Astrocyte (in vitro differentiated cells and primary cell): ENCODE data around the gene DCAF6. TPM values are rescaled to one million over a fixed set of nuclear protein-coding genes. Genes with fewer than 3 reads are reported as not detected.
"Not testable (repeated sequence)": the region's sequence is repeated elsewhere in the genome, so short reads cannot be mapped to it uniquely, and the experiment has no call there.

Source experiments
- DNase-seq: peaks from one replicate; pipeline ENCODE4 v3.0.0-alpha.2; 2010; ENCODE audit warnings: low read depth
- FAIRE-seq: peaks from 2 replicates; lab custom pipeline; 2011; peaks lifted over from hg19 to GRCh38; lab: Jason Lieb, UNC
- H2AFZ ChIP-seq: 2 replicates; pipeline ENCODE4 v1.6.0; 2012; ENCODE audit warnings: low read depth, low read length, inconsistent platforms
- H3K27ac ChIP-seq: 2 replicates; pipeline ENCODE4 v1.5.1; 2011; ENCODE audit warnings: low read depth, low read length, inconsistent platforms
- H3K27me3 ChIP-seq: 2 replicates; pipeline ENCODE4 v1.6.0; 2011; ENCODE audit warnings: low read length, inconsistent platforms; ENCODE audit not compliant: insufficient read depth
- H3K36me3 ChIP-seq: 2 replicates; pipeline ENCODE4 v1.5.1; 2011; ENCODE audit warnings: low read length, inconsistent platforms; ENCODE audit not compliant: insufficient read depth
- H3K4me1 ChIP-seq: 2 replicates; pipeline ENCODE4 v1.5.1; 2011; ENCODE audit warnings: low read length, inconsistent platforms; ENCODE audit not compliant: insufficient read depth
- H3K4me2 ChIP-seq: 2 replicates; pipeline ENCODE4 v1.6.0; 2012; ENCODE audit warnings: low read length, inconsistent platforms
- H3K4me3 ChIP-seq: 2 replicates; pipeline ENCODE4 v1.5.1; 2011; ENCODE audit warnings: low read depth, mild to moderate bottlenecking, low read length, inconsistent platforms; ENCODE audit not compliant: insufficient read depth
- H3K79me2 ChIP-seq: 2 replicates; pipeline ENCODE4 v1.6.0; 2012; ENCODE audit warnings: mild to moderate bottlenecking, low read length, inconsistent platforms; ENCODE audit not compliant: insufficient read depth
- H3K9ac ChIP-seq: 2 replicates; pipeline ENCODE4 v1.6.0; 2012; ENCODE audit warnings: mild to moderate bottlenecking, low read length, inconsistent platforms
- H3K9me3 ChIP-seq: 2 replicates; pipeline ENCODE4 v1.5.1; 2012; ENCODE audit warnings: low read depth, mild to moderate bottlenecking, low read length, inconsistent platforms; ENCODE audit not compliant: insufficient read depth
- H4K20me1 ChIP-seq: 2 replicates; pipeline ENCODE4 v1.6.0; 2012; ENCODE audit warnings: low read length, inconsistent platforms; ENCODE audit not compliant: insufficient read depth
- H3K27ac Mint-ChIP-seq: one replicate; pipeline ENCODE4 v1.8.0; 2021; ENCODE audit warnings: mild to moderate bottlenecking, mixed read lengths; ENCODE audit not compliant: unreplicated experiment
- H3K27me3 Mint-ChIP-seq: one replicate; pipeline ENCODE4 v1.8.0; 2021; ENCODE audit warnings: low read depth, mixed read lengths; ENCODE audit not compliant: unreplicated experiment
- H3K36me3 Mint-ChIP-seq: one replicate; pipeline ENCODE4 v1.8.0; 2021; ENCODE audit warnings: low read depth, mixed read lengths; ENCODE audit not compliant: unreplicated experiment
- H3K4me1 Mint-ChIP-seq: one replicate; pipeline ENCODE4 v1.8.0; 2021; ENCODE audit warnings: low read depth, mixed read lengths; ENCODE audit not compliant: unreplicated experiment
- H3K4me3 Mint-ChIP-seq: one replicate; pipeline ENCODE4 v1.8.0; 2021; ENCODE audit warnings: mild to moderate bottlenecking, moderate library complexity, mixed read lengths; ENCODE audit not compliant: unreplicated experiment
- H3K9me3 Mint-ChIP-seq: one replicate; pipeline ENCODE4 v1.8.0; 2021; ENCODE audit warnings: mild to moderate bottlenecking, mixed read lengths; ENCODE audit not compliant: unreplicated experiment
- CTCF ChIP-seq: IDR thresholded peaks from 2 replicates; pipeline ENCODE4 v1.5.1; 2011; ENCODE audit warnings: low read depth, mild to moderate bottlenecking, inconsistent platforms, low read length, moderate library complexity; ENCODE audit not compliant: insufficient read depth
- EZH2 ChIP-seq: IDR thresholded peaks from 2 replicates; pipeline ENCODE4 v1.6.1; 2012; ENCODE audit warnings: mild to moderate bottlenecking, low read length, inconsistent platforms; ENCODE audit not compliant: insufficient read depth
- total RNA-seq: library from RNA; stranded (reverse); gene quantifications from 2 replicates; pipeline ENCODE4 v1.2.1, GENCODE V29; 2021

Gene DCAF6
- total RNA-seq, 1 donor from 2014 or later, result 57.4 TPM

GRCh38 chr1:167927046-167927754 is 9.3 kb upstream of the DCAF6 start:
- Mint-ChIP-seq H3K36me3 (no peaks in the 10 kb centered on the region), H3K4me1 (peaks cover 10% of the 10 kb centered on the region), H3K9me3 (no peaks in the 10 kb centered on the region), H3K27me3 (no peaks in the 10 kb centered on the region), H3K4me3 (no peak overlapping the region), H3K27ac (no peak overlapping the region)
- DNase-seq, result no peak
- Histone ChIP-seq H3K4me1 (no peaks in the 10 kb centered on the region), H3K4me2 (no peak overlapping the region), H3K9me3 (no peaks in the 10 kb centered on the region), H3K4me3 (no peak overlapping the region), H3K79me2 (peaks cover 36% of the 10 kb centered on the region), H3K27me3 (no peaks in the 10 kb centered on the region), H4K20me1 (no peaks in the 10 kb centered on the region), H3K36me3 (no peaks in the 10 kb centered on the region), H3K9ac (no peak overlapping the region), H3K27ac (no peak overlapping the region), H2AFZ (no peak overlapping the region)
- FAIRE-seq, result no peak
- TF ChIP-seq CTCF (no peak), EZH2 (no peak)

GRCh38 chr1:167928457-167928852 is 8.0 kb upstream of the DCAF6 start:
- Histone ChIP-seq H2AFZ (no peak overlapping the region), H3K4me1 (no peaks in the 10 kb centered on the region), H3K9me3 (no peaks in the 10 kb centered on the region), H3K4me2 (no peak overlapping the region), H3K36me3 (no peaks in the 10 kb centered on the region), H3K4me3 (no peak overlapping the region), H3K9ac (no peak overlapping the region), H3K27me3 (no peaks in the 10 kb centered on the region), H3K27ac (no peak overlapping the region), H3K79me2 (peaks cover 44% of the 10 kb centered on the region), H4K20me1 (no peaks in the 10 kb centered on the region)
- Mint-ChIP-seq H3K27me3 (no peaks in the 10 kb centered on the region), H3K4me1 (no peaks in the 10 kb centered on the region), H3K9me3 (no peaks in the 10 kb centered on the region), H3K36me3 (no peaks in the 10 kb centered on the region), H3K27ac (no peak overlapping the region), H3K4me3 (no peak overlapping the region)
- no peak for FAIRE-seq
- no peak for TF ChIP-seq CTCF
- no peak for TF ChIP-seq EZH2
- DNase-seq, result no peak

GRCh38 chr1:167928919-167929318 is 7.6 kb upstream of the DCAF6 start:
- not testable (repeated sequence) for H3K36me3 Mint-ChIP-seq, H3K27me3 ChIP-seq, H3K9me3 Mint-ChIP-seq, DNase-seq, H3K9me3 ChIP-seq, H3K4me1 Mint-ChIP-seq, H3K36me3 ChIP-seq, H2AFZ ChIP-seq, H3K4me3 ChIP-seq, H4K20me1 ChIP-seq, H3K9ac ChIP-seq, H3K4me1 ChIP-seq, H3K27ac ChIP-seq, FAIRE-seq, H3K27ac Mint-ChIP-seq, H3K27me3 Mint-ChIP-seq, H3K4me3 Mint-ChIP-seq, H3K4me2 ChIP-seq
- peaks cover 48% of the 10 kb centered on the region for H3K79me2 ChIP-seq
